ENCODE data around the gene TRIM62.

Gene TRIM62

DNA sequence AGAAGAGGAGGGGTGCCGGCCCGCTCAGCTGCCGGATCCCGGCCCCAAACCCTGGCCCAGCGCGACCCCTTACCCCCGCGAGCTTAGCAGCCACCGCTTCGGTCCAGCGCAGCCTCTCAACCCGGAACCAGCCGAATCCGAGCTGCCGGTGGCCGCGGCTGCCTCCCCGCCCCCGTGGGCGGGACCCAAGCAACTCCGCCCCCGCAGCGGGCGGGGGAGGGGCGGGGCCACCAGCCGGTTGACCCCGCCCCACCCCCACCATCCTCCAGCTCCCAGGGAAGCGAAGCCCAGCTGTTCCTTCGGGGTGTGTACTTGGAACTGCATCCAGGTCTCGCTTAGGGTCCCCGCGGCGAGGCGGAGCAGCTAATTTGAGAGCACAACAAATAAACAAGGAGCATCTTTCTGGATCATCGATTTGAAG lies at the start of gene TRIM62:
Gene TRIM62, minus strand, starts transcription at position 123 of the 421 bp plus-strand sequence. CDS start 611 bp downstream, outside the sequence.
- peak; percentile 92 for DNase-seq (ENCODE audit: low spot score)

DNA sequence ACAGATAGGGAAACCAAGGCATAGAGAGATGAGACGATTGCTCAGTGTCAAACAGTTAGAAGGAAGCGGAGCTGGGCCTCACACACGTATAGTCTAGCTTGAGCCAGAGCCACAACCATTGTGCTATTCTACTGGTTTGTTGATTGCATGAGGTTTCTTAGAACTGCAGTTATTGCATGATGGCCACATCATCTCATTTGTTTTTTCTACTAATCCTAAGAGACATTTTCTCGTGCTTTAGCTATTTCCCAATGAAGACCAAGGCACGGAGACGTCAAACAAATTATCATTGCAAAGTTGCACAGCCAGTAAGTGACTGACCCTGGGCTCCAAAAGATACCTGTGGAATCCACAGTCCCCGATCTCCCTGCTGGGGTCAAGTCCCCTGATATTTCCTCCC lies 49.3 kb upstream of the TRIM62 start:
- no peak for DNase-seq (ENCODE audit: low spot score)

DNA sequence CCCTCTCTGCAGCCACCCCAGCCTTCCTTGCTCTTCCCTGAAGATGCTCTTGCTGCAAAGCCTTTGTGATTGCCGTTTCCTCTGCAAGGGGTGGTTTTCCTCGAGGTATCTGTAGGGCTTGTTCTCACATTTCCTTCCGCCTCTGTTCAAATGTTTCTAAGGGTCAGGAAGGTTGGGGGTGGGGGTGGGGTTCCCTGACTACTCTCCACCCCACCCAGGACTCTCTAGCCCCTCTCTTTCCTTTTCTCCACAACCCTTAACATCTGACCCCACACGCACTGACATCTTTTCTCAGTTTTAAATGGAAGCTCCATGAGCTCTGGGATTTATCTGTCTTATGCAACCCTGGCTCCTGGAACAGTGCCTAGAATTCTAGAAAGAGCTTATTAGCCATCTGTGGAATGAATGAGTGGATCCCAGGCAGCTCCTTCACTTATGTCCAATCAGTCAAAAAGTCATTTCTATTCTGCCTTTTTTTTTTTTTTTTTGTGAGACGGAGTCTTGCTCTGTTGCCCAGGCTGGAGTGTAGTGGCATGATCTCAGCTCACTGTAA lies 47.2 kb upstream of the TRIM62 start:
- no peak for DNase-seq (ENCODE audit: low spot score)

DNA sequence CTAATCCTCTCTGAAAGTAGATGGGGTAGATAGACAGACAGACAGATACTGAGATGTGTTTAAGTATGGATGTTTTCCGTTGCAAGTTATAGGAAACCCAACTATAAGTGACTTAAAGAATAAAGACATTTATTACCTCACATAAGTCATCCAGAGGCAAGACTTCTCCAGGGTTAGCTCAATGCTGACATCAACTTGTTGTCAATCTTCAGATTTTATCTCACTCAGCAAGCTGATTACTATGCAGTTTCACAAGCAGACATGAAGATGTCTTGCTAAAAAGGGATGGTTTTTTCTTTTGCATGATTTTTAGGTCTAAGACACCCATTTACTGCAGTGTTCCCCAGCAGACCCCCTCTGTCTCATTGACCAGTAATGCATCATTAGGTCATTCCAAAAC lies 43.7 kb upstream of the TRIM62 start:
- DNase-seq (ENCODE audit: low spot score), result no peak

DNA sequence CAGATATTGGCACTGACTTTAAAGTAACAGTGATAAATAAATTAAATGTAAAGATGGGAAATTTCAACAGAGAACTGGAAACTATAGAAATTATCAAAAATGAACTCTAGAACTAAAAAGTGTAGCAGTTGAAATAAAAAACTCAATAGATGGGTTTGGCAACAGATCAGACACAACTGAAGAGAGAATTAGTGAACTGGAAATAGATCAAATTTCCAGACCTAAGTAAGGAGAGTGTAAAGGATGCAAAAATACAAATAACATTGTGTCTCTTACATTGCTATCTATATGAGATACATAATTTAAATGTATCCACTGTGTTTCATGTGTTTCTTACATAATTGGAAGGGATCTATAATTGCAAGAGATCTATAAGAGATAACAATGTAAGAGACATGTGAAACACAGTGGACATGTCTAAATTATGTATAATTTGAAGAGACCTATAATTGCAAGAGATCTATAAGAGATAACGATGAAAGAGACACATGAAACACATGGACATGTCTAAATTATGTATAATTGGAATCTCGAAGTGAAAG lies 42.4 kb upstream of the TRIM62 start:
- no peak for DNase-seq (ENCODE audit: low spot score)

DNA sequence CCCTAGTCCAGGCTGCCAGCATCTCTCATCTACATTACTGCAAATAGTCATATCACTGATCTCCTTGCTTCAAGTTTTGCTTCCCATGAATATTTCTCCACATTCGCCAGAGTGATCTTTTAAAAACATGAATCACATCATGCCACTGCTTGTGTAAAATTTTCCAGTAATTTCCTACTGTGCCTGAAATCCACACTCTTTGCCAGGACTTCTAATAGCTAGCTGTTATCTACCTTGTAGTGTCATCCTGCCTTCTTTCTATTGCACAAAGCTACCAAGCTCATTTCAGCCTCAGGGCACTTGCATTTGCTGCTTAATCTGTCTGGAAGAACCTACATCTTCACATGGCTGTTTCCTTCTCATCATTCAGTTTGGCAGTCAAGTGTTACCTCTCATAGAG lies 40.5 kb upstream of the TRIM62 start:
- DNase-seq (ENCODE audit: low spot score), result no peak

DNA sequence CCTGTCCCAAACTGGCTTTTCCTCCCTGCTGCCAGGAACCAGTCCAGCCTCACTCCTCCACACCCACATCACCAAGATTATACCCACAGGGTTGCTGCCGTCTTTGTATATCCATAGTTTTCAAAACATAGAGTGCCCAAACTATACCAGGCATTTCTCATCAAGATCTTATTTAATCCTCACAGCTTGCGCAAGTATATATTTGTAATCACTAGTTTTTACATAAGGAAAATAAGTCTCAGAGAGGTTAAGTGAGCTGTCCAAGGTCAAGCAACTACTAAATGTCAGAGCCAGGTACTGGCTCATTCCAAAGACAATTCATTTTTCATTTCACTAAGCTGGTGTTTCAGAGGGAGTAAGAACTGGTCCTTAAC lies 39.5 kb upstream of the TRIM62 start:
- no peak for DNase-seq (ENCODE audit: low spot score)

DNA sequence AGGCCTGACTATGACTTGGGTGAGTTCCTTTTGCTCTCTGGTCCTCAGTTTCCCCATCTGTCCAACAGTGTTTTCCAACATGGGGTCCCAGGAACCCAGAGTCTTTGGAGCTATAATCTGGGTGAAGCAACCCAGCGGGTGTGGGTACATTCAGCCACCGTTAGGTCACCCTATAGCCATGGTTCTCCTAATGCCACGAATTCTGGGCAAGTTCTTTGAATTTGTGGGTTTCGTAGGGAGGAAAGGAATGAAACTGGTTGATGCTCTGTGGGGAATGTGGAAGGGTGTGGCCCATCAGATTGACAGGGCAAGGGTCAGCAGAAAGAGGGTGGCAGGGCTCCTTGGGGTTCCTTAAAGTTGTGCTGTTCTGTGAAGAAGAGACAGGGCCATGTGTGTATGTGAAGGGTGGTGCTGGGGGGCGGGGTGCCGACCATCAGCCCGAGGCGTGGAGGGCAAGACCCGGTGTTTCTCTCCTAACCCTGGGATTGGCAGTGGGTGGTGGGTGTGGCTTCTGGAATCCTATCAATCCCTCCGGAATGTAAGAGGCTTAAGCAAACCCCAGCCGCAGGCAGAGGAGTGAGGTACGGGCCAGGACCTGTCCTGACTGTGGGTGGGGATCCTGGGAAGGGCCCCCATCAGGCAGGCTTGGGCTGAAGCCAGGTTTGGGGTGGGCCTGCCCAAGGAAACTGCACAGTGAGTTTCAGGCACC lies 39.0 kb upstream of the TRIM62 start:
- no peak for DNase-seq (ENCODE audit: low spot score)

DNA sequence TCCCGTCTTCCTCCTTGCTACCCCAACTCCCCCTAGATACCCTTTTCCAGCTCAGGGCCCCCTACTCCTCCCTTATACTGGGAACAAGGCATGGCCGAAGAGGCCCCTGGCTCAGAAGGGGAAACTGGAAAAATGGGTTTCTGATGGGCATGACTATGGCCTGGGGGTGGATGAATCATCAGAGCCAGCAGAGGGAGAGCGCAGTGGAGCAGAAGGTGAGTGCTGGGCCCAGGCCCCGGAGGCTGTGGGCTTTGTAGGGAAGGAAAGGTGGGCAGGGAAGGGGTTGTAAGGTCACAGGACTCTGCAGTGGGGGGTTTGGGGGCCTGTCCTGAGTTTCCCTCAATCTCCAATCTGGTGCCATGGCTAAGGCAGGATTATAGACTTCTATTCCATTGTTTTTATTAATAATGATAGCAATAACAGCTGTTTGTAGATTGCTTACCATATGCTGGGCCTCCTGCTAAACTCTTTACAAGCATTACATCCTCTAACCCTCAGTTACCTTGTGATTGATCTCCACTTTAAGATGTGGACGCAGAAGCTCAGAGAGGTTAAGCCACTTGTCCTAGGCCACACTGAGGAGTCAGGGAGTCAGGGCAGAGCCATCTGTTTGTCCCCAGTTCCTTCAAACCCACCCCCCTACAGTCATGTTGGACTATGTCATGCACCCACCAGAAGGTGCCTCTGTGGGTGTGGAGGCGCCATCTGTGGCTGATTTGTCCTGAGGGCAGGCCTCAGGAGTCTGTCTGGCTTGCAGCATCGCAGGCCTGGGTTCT lies 38.2 kb upstream of the TRIM62 start:
- no peak for DNase-seq (ENCODE audit: low spot score)

DNA sequence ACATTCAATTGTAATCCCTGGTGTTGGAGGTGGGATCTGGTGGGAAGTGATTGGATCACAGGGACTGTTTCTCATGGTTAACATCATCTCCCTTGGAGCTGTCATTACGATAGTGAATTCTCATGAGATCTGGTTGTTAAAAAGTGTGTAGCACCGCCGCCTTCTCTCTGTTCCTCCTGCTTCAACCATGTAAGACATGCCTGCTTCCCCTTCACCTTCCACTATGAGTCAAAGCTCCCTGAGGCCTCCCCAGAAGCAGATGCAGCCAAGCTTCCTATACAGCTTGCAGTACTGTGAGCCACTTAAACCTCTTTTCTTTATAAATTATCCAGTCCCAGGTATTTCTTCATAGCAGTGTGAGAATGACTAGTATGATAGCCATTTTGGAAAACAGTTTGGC lies 30.1 kb upstream of the TRIM62 start:
- DNase-seq (ENCODE audit: low spot score), result no peak

DNA sequence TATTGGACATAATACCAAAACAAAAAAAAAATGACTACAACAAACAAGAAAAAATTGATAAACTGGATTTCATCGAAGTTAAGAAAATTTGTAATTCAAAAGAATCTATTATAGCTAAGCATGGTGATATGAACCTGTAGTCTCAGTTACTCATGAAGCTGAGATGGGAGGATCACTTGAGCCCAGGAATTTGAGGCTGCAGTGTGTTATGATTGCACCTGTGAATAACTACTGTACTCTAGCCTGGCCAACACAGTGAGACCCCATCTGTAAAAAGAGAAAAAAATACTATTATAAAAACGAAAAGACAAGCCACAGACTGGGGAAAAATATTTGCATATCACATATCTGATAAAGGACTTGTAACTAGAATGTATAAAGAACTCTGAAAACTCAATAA lies 24.5 kb upstream of the TRIM62 start:
- no peak for DNase-seq (ENCODE audit: low spot score)

DNA sequence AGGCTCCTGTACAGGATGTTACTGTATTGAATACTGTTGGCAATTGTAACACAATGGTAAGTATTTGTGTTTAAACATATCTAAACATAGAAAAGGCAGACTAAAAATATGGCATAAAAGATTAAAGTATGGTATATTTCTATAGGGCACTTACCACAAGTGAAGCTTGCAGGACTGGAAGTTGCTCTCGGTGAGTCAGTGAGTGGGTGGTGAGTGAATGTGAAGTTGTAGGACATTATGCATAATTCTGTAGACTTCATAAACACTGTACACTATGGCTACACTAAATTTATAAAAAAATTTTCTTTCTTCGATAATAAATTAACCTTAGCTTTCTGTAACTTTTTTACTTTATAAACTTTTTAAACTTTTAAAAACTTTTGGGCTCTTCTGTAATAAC lies 13.7 kb upstream of the TRIM62 start:
- no peak for DNase-seq (ENCODE audit: low spot score)

DNA sequence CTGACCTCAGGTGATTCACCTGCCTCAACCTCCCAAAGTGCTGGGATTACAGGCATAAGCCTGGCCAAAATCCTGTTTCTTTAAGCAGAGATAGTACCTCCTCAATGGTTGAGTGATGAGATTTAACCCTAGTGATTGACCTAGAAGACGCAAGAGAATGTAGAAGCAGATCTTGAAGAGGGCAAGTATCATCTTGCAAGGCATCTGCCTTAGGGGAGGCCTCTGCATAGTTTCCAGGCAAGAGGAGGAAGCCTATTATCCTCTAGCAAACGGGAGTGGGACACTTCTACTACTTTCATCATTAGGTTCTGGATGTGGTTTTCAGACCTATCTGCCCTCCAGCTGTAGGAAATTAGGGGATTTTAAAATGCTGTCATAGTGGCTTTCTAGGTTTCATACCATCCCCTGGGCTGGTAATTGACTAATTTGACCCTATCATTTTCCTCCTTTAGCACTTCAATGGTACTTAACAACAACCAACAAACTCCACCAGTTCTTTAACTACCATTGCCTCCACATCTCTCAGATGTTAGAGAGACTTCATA lies 10.0 kb upstream of the TRIM62 start:
- DNase-seq (ENCODE audit: low spot score), result no peak

DNA sequence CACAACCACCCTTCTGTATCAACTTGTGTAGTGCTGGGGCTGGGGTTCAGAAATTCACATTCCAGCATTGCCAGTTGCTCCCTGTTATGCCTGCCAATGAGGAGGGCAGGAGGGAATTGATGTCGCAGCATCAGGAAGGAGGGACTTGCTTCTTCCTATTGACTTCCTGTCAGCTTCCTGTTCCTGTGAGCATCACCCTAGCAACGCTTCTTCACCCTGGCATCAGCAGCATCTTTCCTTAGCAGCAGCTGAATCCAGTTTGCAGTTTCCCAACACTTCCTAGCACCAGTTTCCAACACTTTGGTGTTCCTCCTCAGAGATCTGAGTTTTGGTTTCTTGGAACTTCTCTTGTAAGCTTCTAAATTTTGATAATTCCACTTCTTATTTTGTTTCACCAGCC lies 8.9 kb upstream of the TRIM62 start:
- no peak for DNase-seq (ENCODE audit: low spot score)

DNA sequence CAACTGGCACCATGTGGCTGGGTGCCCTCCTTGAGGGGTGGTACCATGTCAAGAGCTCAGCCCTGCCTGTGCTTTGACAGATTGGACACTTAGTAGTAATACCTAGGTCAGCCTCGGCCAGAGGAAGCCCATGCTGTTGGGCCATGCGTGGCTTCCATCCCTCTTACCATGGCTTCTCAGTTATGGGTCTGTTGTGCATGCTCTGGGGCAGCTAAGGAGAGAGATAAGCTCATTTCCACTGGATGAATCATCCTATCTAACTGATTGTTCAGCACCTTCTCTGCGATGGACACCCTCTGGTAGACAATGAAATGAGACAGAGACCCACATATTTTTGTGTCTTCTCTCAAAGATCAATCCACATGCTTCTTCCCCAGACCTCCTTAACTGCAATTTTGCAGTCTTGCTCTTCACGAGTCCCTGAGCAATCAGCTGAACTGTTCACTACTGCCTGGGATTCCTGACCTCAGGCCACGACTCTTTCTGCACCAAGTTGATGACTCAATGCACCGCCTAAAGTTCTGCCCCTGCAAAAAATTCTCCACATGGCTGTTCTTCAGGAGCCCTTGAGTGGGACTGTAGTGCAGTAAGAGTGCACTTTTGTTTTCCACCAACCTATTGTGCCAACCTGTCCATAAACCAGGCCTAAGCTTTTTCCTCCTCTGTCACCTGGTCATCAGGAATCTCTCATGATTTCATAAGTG lies 6.9 kb upstream of the TRIM62 start:
- no peak for DNase-seq (ENCODE audit: low spot score)

DNA sequence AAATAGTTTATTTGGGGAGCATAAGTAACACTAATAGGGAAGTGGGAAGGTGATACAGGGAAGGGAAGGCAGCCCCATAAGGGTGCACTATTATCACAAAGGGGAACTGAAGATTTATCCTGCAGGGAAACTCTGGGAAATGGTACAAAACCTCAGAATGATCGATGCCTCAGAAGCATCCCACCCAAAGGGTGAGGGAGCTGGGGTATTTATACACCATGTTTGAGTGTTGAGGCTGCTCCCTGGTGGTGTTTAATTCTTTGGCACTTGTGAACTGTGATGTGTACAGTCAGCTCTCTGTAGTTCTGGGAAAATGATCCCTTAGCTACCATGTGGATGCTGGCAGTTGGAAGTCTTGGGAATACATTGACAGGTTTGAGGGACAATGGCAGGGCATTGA lies 5.1 kb upstream of the TRIM62 start:
- DNase-seq (ENCODE audit: low spot score), result no peak

DNA sequence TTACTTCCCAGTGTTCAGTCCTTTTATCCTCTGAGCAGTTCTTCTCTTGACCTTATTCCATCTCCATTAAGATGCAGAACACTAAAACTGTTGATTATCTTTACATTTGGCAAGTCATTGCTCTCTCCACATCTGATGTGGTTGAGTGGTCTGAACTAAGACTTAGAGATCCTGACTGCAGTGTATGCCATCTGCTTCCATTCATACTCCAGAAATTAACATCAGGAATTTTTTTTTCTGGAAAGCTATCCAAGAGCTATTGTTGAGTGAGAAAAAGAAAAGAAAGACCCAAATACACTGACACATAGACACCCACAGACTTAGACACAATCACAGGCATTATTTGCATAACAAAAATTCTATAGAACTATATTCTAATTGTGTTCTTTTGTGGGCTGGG lies 3.7 kb upstream of the TRIM62 start:
- DNase-seq (ENCODE audit: low spot score), result no peak

DNA sequence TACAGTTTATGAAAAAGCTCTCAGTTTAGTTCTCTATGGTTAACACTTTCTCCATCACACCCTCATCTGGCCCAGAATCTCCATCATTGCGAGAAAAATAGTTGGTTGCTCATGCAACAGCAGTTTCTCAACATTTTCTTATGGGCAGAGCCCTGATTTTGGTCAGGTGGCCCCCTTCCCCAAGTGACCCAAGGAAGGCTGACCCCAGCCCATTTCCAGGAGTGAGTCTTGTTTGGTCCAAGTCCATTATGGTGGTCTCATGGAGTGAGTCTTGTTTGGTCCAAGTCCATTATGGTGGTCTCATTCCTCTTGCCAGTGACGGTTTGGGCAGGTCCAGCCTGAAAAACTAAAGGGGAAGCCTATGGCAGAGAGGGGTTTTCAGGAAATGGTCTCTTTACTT lies 1.5 kb upstream of the TRIM62 start:
- no peak for DNase-seq (ENCODE audit: low spot score)

DNA sequence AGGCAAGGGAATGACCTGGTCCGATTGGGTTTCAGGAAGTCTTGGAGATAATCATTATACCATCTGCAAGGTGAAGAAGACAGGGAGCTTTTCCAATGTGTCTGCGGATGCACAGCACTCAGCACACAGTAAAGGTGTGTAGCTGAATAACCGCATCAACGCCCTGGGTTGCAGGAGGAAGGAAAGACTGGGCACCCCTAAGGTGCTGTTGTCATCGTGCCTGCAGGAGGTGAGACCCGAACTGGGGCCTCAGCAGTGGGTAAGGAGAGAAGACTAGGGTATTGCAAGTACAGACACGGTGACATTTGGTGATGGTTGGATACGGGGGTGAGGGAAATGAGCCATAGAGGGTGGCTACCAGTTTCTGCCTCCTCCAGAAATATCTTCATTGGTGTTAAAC lies 1.1 kb upstream of the TRIM62 start:
- no peak for DNase-seq (ENCODE audit: low spot score)

DNA sequence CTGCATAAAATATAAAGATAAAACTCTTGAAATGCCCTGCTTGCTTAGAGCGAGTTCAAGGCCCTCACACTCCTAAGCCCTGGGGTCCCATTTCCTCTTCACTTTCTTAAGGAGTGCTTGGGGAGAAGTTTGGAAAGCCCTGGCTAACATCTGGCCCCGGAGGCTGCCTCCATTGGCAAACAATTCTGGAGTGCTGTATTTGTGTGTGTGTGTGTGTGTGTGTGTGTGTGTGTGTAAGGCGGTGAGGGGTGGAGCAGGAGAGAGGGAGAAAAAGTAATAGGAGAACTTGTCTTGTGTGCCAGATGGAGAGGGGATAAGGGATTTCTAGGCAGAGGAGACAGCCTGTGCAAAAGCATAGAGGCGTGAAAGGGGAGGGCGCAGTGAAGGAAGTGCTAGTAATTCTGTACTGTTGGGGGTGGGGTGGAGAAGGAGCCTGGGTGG lies 578 bp upstream of the TRIM62 start:
- DNase-seq (ENCODE audit: low spot score), result no peak

DNA sequence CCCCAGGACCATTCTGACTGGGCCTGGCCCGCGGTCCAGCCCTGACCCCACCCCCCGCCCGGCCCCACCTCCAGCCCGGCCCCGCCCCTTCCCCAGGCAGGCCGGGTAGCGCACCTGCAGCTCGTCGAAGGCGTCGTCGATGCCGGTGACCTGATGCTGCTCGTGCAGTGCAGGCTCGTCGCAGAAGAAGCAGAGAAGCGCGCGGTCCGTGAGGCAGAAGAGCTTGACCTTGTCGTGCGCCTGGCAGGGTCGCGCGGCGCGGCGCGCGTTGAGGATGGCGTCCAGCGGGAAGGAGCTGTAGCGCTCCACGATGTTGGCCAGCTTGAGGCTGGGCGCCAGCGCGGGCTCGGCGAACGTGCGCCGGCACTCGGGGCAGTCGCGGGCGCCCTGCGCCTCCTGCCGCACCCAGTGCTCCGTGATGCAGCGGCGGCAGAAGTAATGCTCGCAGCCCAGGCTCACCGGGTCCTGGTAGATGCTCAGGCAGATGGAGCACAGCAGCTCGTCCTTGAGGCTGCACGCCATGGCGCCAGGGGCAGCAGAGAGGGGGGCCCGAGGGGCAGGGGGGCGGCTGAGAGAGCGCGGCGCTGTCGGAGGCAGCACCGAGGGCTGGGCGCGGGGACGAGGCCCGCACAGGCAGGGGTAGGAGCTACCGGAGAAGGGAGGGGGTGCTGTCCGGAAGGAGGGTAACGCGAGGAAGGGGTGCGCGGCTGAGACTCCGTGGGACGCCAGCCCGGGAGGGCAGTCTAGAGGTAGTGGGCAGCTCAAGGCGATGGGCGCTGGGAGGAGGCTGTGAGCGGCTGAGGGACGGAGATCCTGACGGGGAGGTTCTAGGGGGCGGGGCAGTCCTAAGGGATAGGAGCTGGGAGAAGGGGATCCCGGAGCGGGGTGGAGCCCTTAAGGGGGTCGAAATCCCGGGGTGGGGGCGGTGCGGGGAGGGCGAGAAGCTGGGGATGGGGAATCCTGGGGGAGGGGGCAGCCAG lies 642 bp downstream of the TRIM62 start:
- DNase-seq (ENCODE audit: low spot score), result no peak

Measured in globus pallidus (tissue), 1 donor.